GM12892 (cell line): ENCODE results near the gene CORO2B.
"Not testable (repeated sequence)": the region's sequence is repeated elsewhere in the genome, so short reads cannot be mapped to it uniquely, and the experiment has no call there.

Experiments used
- DNase-seq: peaks from one replicate; pipeline ENCODE4 v3.0.0; 2011; ENCODE audit not compliant: insufficient read length
- FAIRE-seq: peaks from 2 replicates; lab custom pipeline; 2011; peaks lifted over from hg19 to GRCh38; lab: Jason Lieb, UNC
- POLR2A ChIP-seq: IDR thresholded peaks from 2 replicates; pipeline ENCODE4 v1.6.1; 2011; ENCODE audit warnings: low read depth, low read length, control low read depth
- POLR2AphosphoS5 ChIP-seq: IDR thresholded peaks from 2 replicates; pipeline ENCODE4 v1.6.1; 2011; ENCODE audit warnings: low read depth, low read length, control low read depth
- TAF1 ChIP-seq: IDR thresholded peaks from 2 replicates; pipeline ENCODE4 v1.6.1; 2011; ENCODE audit warnings: low read depth, mild to moderate bottlenecking, control low read depth, low read length, borderline replicate concordance

The CORO2B gene

GRCh38 chr15:68603216-68603595 is 24.4 kb downstream of the CORO2B start:
- FAIRE-seq: no peak
- no peak for DNase-seq

DNA sequence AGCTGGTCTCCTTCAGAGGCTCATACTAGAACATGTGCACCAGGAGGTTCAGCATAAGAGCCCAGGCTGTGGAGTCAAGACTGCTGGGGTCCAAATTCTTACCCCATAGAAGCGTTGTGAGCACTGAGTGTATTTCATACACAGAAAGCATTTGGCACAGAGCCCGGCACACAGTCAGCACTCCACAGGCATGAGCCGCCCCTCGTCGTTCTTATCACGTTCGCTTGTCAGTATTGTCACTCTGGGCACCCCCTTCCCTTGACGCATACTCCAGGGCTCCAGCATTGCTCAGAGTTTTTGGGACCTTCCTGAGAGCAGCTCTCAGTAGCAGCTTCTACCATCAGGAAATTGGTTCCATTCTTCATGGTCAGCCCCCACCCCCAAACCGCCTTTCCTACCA is 25.2 kb downstream of the CORO2B start:
- no peak for TF ChIP-seq TAF1
- no peak for FAIRE-seq
- DNase-seq: no peak

More at GRCh38 chr15:68603216-68603595, 24.4 kb downstream of the CORO2B start:
- TF ChIP-seq POLR2AphosphoS5: no peak
- TF ChIP-seq TAF1: no peak
- no peak for TF ChIP-seq POLR2A

GRCh38 chr15:68604840-68605478 is 26.2 kb downstream of the CORO2B start:
- not testable (repeated sequence) for FAIRE-seq, DNase-seq

DNA sequence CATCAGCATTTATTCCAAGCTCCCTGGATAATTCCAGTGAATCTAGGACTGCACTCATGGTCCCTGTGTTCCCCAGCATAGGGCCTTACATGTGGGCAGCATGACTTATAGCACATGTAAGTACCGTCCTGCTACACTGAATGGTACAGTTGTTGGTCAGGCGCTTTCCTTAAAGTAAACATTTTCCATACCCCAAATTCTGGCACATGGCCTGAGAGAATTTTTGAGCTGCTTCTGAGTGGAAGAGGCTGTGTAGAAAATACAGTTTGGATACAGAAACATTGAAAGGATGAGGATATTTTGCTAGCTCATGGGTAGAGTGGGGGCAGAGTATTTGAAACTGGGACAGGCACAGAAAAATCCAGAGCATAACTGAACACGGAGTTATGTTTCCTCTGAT is 27.6 kb downstream of the CORO2B start:
- FAIRE-seq (no peak), DNase-seq (no peak)
- no peak for TF ChIP-seq POLR2A
- TF ChIP-seq POLR2AphosphoS5: no peak
- no peak for TF ChIP-seq TAF1

DNA sequence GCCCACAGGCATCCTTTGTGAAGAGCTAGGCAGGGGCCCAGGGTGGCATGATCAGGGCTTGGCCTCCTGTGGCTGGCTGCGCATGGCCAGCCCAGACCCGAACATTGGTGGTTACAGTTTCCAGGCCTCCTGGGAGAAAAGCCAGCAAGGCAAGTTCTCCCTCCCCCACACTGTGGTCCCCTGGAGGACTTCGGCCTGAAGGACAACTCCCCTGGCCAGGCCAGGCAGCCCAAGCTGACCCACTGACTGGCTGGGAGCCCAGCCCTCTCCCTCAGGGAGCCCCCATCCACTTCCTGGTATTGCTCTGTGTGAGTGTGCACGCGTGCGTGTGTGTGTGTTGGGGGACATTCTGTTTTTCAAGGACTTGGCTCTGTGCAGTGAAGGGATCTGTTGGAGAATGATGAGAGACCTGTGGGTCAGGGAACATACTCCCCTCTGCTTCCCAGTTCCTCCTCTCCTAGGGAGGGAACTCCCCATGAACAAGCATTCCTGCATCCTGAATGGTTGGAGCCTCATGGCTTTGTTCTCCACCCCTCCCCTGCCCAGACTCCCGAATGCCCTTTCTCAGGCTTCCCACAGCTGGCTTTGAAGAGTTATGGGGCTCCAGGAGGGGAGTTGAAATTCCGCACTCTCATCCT is 29.5 kb downstream of the CORO2B start:
- TF ChIP-seq TAF1 (no peak), POLR2AphosphoS5 (no peak), POLR2A (no peak)
- DNase-seq: no peak
- no peak for FAIRE-seq

- DNase-seq (no peak), FAIRE-seq (no peak)
- TF ChIP-seq POLR2A: no peak
- no peak for TF ChIP-seq TAF1
- no peak for TF ChIP-seq POLR2AphosphoS5
These were observed 30.0 kb downstream of the CORO2B start for GRCh38 chr15:68608844-68609232.

GRCh38 chr15:68609629-68610028 is 30.8 kb downstream of the CORO2B start:
- FAIRE-seq: no peak
- DNase-seq: no peak
- TF ChIP-seq POLR2AphosphoS5: no peak
- no peak for TF ChIP-seq POLR2A
- no peak for TF ChIP-seq TAF1

DNA sequence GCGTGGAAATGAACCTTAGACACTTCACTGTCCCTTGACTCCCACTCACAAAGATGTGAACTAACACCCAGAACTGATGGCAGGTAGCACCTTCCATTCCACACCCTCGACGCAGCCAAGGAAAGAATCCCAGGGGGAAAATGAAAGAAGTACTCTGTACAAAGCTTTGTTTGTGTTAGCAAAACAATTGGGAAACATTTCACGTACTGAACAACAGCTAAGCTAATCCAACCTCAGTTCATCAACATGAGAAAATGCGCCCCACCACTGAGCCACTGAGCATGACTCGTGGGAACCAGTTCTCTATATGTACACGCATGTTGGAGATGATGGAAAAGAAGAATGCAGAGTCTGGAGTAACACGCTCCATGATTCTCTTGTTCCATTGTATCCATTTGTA is 32.0 kb downstream of the CORO2B start:
- TF ChIP-seq POLR2A: no peak
- no peak for TF ChIP-seq POLR2AphosphoS5
- TF ChIP-seq TAF1: no peak
- no peak for DNase-seq
- FAIRE-seq: no peak

GRCh38 chr15:68612503-68612902 is 33.7 kb downstream of the CORO2B start:
- TF ChIP-seq POLR2AphosphoS5 (no peak), POLR2A (no peak), TAF1 (no peak)
- FAIRE-seq: no peak

GRCh38 chr15:68612979-68613740 is 34.4 kb downstream of the CORO2B start:
- DNase-seq (no peak), FAIRE-seq (no peak)
- TF ChIP-seq TAF1: no peak
- no peak for TF ChIP-seq POLR2AphosphoS5
- no peak for TF ChIP-seq POLR2A

More at GRCh38 chr15:68612503-68612902, 33.7 kb downstream of the CORO2B start:
- DNase-seq: no peak

- TF ChIP-seq POLR2A (no peak), POLR2AphosphoS5 (no peak), TAF1 (no peak)
- FAIRE-seq (no peak), DNase-seq (no peak)
These were observed 35.7 kb downstream of the CORO2B start for GRCh38 chr15:68614286-68615035.

DNA sequence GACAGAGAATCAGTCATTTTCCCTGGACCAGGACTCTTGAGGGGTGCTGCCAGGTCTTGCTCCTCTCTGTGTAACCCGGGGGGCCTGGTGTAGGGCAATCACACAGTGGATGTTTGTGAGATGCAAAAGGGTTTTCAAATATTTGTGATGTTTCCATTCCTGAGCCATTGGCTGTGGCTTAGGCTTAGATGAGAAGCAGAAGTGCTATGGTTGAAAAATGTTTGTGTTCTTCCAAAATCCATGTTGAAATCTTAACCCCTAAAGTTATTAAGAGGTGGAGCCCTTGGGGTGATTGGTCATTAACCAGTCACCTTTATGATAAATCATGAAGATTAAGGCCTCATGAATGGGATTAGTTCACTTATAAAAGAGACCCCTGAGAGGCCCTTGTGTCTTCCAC is 36.5 kb downstream of the CORO2B start:
- DNase-seq (no peak), FAIRE-seq (no peak)
- no peak for TF ChIP-seq POLR2AphosphoS5
- no peak for TF ChIP-seq POLR2A
